Activated effector memory CD4-positive, alpha-beta T cell treated with Interleukin-2 at 50 U/mL for 16 hours (primary cell): ENCODE measurements around the gene CAB39.

Experiments
- DNase-seq: peaks from one replicate; pipeline ENCODE4 v3.0.0-alpha.2; 2020

The CAB39 gene

GRCh38 chr2:230823264-230823964 is 110.8 kb downstream of the CAB39 start:
- DNase-seq = no peak

DNA sequence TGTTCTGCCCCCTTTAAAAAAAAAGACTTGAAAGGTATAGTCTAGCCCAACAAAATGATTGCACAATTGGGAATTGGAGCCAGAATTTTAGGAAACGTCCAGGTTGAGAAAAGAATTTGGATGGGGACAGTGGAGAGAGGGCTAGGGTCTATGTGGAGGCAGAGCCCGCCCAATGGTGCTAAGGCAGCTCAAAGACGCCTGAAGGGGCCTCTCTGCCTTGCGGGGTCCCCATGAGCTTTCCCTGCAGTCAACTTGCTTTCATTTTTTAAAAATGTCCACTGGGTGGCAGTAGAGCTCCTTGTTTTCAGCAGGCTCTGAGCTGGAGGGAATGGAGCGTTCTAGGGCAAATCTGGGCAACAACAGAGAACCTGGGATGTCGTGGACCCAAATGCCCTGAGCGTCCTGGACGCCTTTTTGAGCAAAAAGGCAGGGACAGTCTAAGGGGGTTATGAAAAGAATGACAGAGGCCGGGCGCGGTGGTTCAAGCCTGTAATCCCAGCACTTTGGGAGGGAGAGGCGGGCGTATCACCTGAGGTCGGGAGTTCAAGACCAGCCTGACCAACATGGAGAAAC is 111.8 kb downstream of the CAB39 start:
- peak; percentile 14 for DNase-seq

DNA sequence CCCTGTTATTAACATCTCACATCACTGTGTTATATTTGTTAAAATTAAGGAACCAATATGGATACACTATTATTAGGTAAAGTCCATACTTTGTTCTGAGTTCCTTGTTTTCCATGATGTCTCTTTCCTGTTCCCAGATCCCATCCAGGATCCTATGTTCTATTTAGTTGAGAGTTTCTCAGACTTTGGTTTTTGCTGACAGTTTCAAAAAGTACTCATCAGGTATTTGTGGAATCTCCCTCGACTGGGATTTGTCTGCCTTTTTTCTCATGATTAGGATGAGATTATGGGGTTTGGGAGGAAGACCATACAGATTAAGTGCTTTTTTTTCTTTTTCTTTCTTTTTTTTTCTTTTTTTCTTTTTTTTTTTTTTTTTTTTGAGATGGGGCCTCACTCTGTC is 112.7 kb downstream of the CAB39 start:
- no peak for DNase-seq

GRCh38 chr2:230827774-230828271 is 115.2 kb downstream of the CAB39 start:
- no peak for DNase-seq

DNA sequence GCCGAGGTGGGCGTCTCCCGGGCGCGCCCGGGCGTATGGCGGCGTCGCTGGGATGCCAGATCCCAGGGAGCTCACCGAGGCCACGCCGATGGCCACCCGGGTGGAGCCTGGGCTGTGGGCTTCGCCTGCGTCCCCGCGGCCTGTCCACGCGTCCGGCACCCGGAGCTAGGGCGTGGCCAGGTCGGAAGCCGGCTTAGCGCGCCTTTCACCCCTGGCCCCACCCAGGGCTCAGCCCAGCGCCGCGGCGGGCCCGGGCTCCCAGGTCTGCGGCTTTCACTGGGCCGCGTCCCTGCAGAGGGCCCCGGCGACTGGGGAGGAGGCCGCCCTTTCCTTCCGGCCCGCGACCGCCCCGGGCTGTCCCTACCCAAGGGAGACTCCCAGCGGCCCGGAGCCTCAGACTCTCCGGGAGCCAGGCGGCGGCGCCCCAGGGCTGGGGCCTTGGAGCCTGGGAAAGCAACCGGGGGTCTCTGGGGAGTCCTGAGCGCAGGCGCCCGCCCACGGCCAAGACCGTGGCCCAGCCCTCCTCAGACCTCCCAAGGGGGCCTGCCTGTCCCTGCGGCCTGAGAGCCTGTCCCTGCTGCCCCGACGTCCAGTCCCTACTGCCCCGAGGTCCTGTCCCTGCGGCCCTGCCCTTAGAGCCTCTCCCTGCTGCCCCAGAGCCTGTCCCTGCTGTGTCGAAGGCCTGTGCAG is 115.8 kb downstream of the CAB39 start:
- no peak for DNase-seq

DNA sequence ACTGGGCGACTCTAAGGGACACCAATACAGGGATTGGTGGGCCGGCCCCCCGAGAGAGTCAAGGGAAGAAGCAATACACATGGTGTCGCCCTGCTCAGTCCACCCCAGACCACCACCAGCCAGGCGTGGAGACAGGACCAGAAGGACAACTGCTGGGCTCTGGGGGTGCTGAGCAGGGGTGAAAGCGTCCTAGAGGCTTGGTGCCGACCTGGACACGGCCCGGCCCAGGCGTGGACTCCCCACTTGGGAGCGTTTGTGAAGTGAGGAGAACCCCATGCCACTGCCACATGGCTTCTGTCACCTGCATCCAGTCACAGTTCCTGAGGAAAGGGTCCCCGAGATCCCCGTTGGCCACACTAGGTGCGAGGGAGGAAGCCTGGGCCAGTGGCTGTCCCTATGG is 116.7 kb downstream of the CAB39 start:
- DNase-seq = no peak

DNA sequence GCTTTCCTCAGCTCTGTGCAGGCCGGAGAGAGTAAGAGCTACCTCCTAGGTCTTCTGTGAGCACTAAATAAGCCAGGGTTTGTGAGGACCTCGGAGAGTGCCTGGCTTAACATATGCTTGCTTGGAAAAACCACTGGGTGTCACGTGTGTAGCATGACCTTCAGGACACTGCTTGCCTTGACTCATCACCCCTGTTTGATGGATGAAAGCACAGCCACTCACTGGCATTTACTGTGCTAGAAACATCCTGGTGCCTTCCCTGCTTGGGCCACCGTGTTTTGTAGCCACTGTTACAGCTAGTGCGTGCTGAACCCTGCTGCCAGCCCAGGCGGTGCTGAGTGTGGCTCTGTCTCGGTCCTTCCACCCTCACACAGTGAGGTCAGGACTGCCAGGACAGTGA is 117.3 kb downstream of the CAB39 start:
- DNase-seq = no peak

DNA sequence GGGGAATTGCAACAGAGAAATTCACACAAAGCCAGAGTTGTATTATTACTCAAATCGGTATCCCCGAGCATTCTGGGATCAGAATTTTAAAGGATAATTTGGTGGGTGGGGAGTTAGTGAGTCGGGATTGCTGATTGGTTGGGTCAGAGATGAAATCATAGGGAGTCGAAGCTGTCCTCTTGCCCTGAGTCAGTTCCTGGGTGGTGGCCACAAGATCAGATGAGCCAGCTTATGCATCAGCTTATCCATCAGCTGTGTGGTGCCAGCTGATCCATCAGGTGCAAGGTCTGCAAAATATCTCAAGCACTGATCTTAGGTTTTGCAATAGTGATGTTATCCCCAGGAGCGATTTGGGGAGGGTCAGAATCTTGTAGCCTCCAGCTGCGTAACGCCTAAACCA is 117.8 kb downstream of the CAB39 start:
- DNase-seq = no peak

- DNase-seq = no peak
Measured at GRCh38 chr2:230840301-230840700, 127.7 kb downstream of the CAB39 start.

DNA sequence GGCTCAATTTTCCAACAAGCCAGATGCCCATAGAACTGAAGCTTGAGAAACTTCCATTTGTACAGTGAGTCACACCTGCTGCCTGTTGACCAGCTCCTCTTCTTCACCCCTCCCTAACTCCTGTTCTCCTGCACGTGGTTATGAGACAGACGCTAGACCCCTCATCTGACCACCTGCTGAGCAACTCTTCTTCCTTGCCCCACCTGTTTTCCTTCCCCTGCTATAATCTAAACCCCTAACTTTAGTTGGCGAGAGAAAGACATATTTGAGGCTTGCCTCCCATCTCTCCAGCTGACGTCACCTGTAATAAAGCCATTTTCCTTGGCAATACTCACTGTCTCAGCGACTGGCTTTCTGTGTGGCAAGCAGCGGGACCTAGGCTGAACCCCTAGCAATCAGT is 129.8 kb downstream of the CAB39 start:
- DNase-seq = no peak

DNA sequence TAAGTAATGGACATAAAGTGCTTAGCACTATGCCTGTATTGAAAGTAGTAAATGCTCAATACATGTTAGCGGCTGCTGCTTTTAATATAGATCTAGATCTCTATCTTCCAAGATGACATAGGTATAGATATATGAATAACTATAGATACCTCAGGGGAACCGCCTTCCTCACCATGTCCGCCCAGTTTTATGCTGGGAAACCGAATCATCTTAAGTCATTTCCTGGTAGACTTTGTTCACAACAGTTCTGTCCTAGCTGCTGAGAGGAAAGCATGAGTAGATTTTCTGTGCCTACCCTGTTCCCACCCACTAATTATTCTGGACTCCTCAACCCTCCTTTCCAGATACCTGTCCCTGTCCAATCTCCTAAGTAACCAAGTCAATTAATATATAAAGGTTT is 130.5 kb downstream of the CAB39 start:
- DNase-seq = no peak

DNA sequence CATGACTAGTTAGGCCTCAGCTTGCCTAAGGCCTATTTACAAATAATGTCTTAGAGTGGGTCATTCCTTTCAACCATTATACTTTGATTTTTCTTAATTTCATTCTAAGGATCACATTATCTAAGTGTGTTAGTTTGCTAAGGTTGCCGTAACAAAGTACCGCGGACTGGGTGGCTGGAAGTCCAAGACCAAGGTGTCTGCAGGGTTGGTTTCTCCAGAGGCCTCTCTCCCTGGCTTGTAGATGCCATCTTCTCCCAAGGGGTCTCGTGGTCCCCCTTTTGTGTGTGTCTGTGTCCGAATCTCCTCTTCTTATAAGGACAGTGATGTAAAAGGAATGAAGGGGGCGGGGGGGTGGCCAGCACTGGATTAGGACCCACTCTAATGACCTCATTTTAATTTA is 133.7 kb downstream of the CAB39 start:
- no peak for DNase-seq

GRCh38 chr2:230847883-230848388 is 135.3 kb downstream of the CAB39 start:
- DNase-seq = peak; percentile 73

DNA sequence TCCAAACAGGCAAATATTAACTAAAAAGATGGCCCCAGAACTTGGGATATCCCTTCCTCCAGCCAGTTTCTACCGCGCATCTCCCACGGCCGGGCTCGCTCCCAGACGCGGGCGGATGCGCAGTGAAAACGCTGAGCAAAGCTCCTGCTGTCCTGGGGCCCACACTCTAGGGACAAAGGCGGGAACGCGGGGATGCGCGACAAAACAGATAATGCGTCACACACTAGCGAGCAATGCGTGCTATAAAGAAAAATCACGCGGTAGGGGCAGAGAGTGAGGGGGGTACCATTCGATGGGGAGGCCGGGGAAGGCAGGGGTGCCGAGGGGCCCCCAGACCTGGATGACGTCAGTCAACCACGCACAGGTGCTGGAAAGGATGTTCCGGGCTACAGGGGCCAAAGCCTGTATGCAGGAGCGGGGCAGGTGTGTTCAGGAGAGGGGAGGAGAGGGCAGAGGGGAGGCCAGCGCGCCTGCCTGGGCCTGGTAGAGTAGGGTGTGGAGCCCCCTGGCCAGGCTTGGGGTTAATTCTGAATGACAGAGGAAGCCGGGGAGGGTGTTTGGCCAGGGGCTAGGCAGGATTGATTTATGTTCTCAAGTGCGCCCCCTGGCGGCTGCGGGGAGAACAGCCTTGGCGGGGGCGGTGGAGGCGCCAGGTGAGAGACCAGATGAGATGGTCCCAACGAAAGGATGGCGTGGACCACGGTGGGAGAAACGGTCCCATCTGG is 137.2 kb downstream of the CAB39 start:
- DNase-seq = peak; percentile 52

DNA sequence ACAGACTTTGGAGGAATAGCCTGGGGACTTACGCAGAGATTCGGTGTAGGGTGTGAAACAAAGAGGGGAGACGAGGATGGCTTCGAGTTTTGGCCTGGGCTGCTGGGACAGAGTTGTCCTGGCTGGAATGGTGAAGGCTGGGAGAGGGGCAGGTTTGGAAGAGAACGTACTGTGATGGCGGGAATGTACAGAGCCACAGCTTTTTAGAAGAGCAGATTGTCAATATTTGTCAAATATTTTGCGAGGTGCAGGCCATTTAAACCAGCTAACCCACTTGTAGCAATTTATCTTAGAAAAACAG is 137.7 kb downstream of the CAB39 start:
- no peak for DNase-seq

DNA sequence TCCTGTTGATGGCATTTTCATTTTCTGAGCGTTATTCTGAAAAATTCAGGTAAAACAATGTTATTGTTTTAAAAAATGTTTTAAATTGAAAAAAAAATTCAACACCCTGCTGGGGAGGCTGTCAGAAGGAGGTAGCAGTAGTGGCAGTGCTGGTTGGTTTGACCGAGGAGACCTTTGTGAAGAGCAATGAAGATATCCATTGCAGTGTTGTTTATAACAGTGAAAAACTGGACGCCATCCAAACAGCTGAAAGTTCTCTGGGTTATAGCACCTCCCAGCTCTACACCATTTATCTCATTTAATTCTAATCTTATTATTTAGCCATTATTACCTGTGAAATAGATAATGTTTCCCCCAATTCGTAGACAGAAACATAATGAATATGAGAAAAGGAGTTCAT is 139.5 kb downstream of the CAB39 start:
- DNase-seq = no peak

DNA sequence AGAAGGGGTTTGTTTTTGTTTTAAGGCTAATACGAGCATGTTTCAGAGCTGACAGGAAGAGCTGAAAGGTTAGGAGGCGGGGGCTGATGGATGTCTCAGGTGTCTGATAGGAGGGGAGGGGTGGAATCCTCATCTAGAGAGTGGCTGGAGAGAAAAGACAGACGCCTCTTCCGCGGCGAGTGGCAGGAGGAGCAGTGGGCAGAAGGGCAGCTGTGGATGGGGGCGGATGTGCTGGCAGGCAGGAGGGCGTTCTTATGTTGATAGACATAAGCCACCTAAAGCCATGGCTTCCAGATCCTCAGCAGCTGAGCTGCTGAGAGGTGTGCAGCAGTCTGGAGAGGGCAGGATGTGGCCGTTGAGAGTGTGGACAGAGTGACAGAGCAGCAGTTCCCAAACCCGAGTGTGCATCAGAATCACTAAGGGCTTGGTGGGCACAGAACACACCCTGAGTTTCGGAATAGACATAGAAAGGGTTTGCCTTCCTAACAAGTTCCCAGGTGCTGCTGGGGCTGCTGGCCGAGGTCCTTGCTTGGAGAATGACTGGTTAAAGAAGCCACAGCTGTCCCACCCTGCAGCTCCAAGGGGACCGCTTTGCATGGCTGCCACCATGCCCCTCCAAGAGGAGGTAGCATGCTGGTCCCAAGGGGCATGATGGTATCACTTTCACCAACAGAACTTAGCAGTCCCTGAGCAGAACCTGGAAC is 149.1 kb downstream of the CAB39 start:
- DNase-seq = no peak

GRCh38 chr2:230862292-230862691 is 149.7 kb downstream of the CAB39 start:
- no peak for DNase-seq

GRCh38 chr2:230863031-230863430 is 150.4 kb downstream of the CAB39 start:
- DNase-seq = no peak

DNA sequence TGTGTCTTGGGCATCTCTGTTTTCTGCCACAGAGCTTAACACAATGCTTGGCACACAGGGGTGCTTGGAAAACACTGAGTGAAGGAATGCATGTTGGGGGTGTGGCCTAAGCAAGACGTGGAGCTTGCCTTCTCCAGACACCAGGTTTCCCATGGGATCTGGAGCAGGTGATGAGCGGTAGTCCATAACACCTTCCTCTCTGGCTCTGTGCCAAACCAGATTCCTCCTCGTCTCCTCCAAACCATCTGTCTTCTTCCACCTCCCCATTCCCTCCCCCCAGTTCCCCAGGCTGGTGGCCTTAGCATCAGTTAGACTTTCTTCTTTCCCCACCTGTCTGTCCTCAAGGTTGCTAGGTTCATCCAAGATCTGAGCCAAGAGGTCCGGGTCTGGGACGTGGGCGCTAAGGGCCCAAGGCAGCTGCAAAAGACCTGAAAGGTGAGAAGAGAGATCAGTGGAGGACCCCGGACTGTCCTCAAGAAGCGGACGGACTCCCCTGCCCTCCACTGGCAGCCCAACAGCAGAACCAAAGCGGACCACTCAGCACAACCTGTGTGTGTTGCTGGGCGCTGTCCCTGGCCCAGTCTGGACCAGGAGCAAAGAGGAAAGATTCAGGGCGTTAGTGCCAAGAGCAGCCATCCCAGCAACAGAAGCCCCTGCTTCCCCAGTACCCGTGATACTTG is 150.9 kb downstream of the CAB39 start:
- no peak for DNase-seq

DNA sequence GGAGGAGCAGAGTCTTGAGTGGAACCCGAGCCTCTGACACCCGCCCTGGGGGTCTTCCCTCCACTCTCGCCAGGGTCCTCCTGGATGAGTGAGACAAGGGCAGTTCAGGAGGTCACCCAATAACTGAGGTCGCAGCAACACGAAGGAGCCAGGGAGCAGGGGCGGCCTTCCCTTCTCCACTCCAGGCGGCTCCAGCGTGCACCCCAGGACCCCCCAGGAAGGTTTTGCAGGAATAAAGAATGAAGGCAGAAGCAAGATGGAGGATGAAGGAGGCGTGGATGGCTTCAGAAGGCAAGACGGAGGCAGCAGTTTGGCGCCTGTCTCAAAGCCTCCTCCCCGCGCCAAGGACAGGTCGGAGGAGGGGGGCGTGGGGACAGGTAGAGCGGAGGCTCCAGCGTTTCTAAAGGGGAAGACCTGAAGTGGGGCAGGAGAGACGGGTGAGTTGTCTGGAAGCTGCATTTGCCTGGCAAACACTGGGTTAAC is 151.5 kb downstream of the CAB39 start:
- no peak for DNase-seq
